HT-29 (cell line): ENCODE data around the gene DNAL4. TPM values are rescaled to one million over a fixed set of nuclear protein-coding genes. Genes with fewer than 3 reads are reported as not detected.
A peak's percentile ranks its signal among the peaks of the same experiment; 100 is the strongest.

Source experiments
- DNase-seq: peaks from one replicate; pipeline ENCODE4 v3.0.0-alpha.2; 2015; ENCODE audit warnings: low spot score
- total RNA-seq: library from RNA; depleted of rRNA; stranded (reverse); fragments of >200 nt; shearing (Covaris generic); gene quantifications from 2 replicates; pipeline ENCODE4 v1.2.3, GENCODE V29; 2014

Gene DNAL4
- total RNA-seq, 1 experiment from 2014 or later, result 11.3 TPM

GRCh38 chr22:38758276-38758945 is 35.5 kb downstream of the DNAL4 start:
- no peak for DNase-seq

GRCh38 chr22:38757464-38757757 is 36.5 kb downstream of the DNAL4 start:
- DNase-seq, result no peak

- DNase-seq, result no peak
Measured at GRCh38 chr22:38756711-38757463, 37.1 kb downstream of the DNAL4 start.

- peak; percentile 78 for DNase-seq
Measured at GRCh38 chr22:38755911-38756532, 37.9 kb downstream of the DNAL4 start, which contains the start of gene SUN2. Gene SUN2 (minus strand): TSS chr22:38755998. CDS start chr22:38752628, 3,370 bp downstream.

GRCh38 chr22:38755155-38755910 is 38.6 kb downstream of the DNAL4 start:
- DNase-seq, result peak; percentile 69

GRCh38 chr22:38754751-38755154 is 39.2 kb downstream of the DNAL4 start:
- no peak for DNase-seq

- peak; percentile 77 for DNase-seq
Measured at GRCh38 chr22:38753948-38754750, 39.8 kb downstream of the DNAL4 start.

- DNase-seq, result no peak
Measured at GRCh38 chr22:38751422-38752346, 42.3 kb downstream of the DNAL4 start.

- DNase-seq, result no peak
Measured at GRCh38 chr22:38751066-38751421, 42.9 kb downstream of the DNAL4 start.

- no peak for DNase-seq
Measured at GRCh38 chr22:38750638-38751037, 43.3 kb downstream of the DNAL4 start.

- no peak for DNase-seq
Measured at GRCh38 chr22:38750104-38750503, 43.8 kb downstream of the DNAL4 start.

GRCh38 chr22:38748487-38749136 is 45.3 kb downstream of the DNAL4 start:
- no peak for DNase-seq

GRCh38 chr22:38745676-38746460 is 48.1 kb downstream of the DNAL4 start:
- no peak for DNase-seq

GRCh38 chr22:38744981-38745380 is 49.0 kb downstream of the DNAL4 start:
- no peak for DNase-seq

GRCh38 chr22:38742176-38742942 is 51.6 kb downstream of the DNAL4 start:
- no peak for DNase-seq

GRCh38 chr22:38741576-38741975 is 52.4 kb downstream of the DNAL4 start:
- DNase-seq, result no peak

GRCh38 chr22:38741166-38741565 is 52.8 kb downstream of the DNAL4 start:
- no peak for DNase-seq

- peak; percentile 11 for DNase-seq
Measured at GRCh38 chr22:38740754-38741153, 53.2 kb downstream of the DNAL4 start.
